ENCODE data around the gene FOLR3.

- TF ChIP-seq, protein P1, sequence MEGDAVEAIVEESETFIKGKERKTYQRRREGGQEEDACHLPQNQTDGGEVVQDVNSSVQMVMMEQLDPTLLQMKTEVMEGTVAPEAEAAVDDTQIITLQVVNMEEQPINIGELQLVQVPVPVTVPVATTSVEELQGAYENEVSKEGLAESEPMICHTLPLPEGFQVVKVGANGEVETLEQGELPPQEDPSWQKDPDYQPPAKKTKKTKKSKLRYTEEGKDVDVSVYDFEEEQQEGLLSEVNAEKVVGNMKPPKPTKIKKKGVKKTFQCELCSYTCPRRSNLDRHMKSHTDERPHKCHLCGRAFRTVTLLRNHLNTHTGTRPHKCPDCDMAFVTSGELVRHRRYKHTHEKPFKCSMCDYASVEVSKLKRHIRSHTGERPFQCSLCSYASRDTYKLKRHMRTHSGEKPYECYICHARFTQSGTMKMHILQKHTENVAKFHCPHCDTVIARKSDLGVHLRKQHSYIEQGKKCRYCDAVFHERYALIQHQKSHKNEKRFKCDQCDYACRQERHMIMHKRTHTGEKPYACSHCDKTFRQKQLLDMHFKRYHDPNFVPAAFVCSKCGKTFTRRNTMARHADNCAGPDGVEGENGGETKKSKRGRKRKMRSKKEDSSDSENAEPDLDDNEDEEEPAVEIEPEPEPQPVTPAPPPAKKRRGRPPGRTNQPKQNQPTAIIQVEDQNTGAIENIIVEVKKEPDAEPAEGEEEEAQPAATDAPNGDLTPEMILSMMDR (conservative IDR thresholded peaks at IDR 0.05; ENCODE audit: low read length), result peak; percentile 33
- TF ChIP-seq EZH2phosphoT487 (IDR thresholded peaks at IDR 0.05; ENCODE audit: borderline replicate concordance), result no peak
Measured at GRCh38 chr11:72103754-72104167, 31.8 kb upstream of the FOLR3 start.

Measured in Loucy (cell line).